ENCODE measurements around the gene PYCARD. TPM values are rescaled to one million over a fixed set of nuclear protein-coding genes. Genes with fewer than 3 reads are reported as not detected.

The PYCARD gene
- total and polyA plus RNA-seq, 2 experiments from 2014 or later = 9.4 to 16.1 TPM

- H3K9me3 ChIP-seq (ENCODE audit: low read depth) = no peaks in the 10 kb centered on the region
- no peak overlapping the region for H3K4me2 ChIP-seq
- no peaks in the 10 kb centered on the region for H3K4me1 ChIP-seq (ENCODE audit: insufficient read depth)
- H3K27ac ChIP-seq = no peak overlapping the region
- no peak for DNase-seq (ENCODE audit: low spot score)
- H3K4me3 ChIP-seq = no peak overlapping the region
- no peaks in the 10 kb centered on the region for H3K36me3 ChIP-seq (replicated peaks; ENCODE audit: insufficient read depth, low read depth)
- H3K27me3 ChIP-seq = peaks cover 6% of the 10 kb centered on the region
- H3K9me2 ChIP-seq (replicated peaks; ENCODE audit: insufficient read depth) = no peaks in the 10 kb centered on the region
- H2AFZ ChIP-seq = no peak overlapping the region
- WGBS (ENCODE audit: low lambda C conversion rate, missing lambda C conversion rate) = 68% methylated on average over 6 of the region's 6 CpGs
- no peaks in the 10 kb centered on the region for H4K20me1 ChIP-seq (ENCODE audit: insufficient read depth, poor library complexity, severe bottlenecking)
- no peak for TF ChIP-seq CTCF (IDR thresholded peaks at IDR 0.05; ENCODE audit: poor library complexity)
- no peak for TF ChIP-seq EZH2 (IDR thresholded peaks at IDR 0.05; ENCODE audit: borderline replicate concordance)
- TF ChIP-seq EZH2phosphoT487 (IDR thresholded peaks at IDR 0.05; ENCODE audit: low read depth, severe bottlenecking, unreplicated experiment) = no peak
- H3K79me2 ChIP-seq = no peaks in the 10 kb centered on the region
Measured at GRCh38 chr16:31242206-31242605, 39.6 kb upstream of the PYCARD start.

GRCh38 chr16:31238041-31238440 is 35.5 kb upstream of the PYCARD start:
- WGBS (ENCODE audit: low lambda C conversion rate, missing lambda C conversion rate) = 53% methylated on average over 4 of the region's 4 CpGs
- no peak for DNase-seq (ENCODE audit: low spot score)
- Histone ChIP-seq H3K27ac (no peak overlapping the region), H3K36me3 (replicated peaks; ENCODE audit: insufficient read depth, low read depth) (no peaks in the 10 kb centered on the region), H3K4me2 (no peak overlapping the region), H3K79me2 (no peaks in the 10 kb centered on the region), H3K4me3 (no peak overlapping the region), H3K4me1 (ENCODE audit: insufficient read depth) (no peaks in the 10 kb centered on the region), H3K9me2 (replicated peaks; ENCODE audit: insufficient read depth) (no peaks in the 10 kb centered on the region), H3K27me3 (no peaks in the 10 kb centered on the region), H3K9me3 (ENCODE audit: low read depth) (no peaks in the 10 kb centered on the region), H4K20me1 (ENCODE audit: insufficient read depth, poor library complexity, severe bottlenecking) (no peaks in the 10 kb centered on the region), H2AFZ (no peak overlapping the region)
- TF ChIP-seq CTCF (IDR thresholded peaks at IDR 0.05; ENCODE audit: poor library complexity) (no peak), EZH2phosphoT487 (IDR thresholded peaks at IDR 0.05; ENCODE audit: low read depth, severe bottlenecking, unreplicated experiment) (no peak), EZH2 (IDR thresholded peaks at IDR 0.05; ENCODE audit: borderline replicate concordance) (no peak)

DNA sequence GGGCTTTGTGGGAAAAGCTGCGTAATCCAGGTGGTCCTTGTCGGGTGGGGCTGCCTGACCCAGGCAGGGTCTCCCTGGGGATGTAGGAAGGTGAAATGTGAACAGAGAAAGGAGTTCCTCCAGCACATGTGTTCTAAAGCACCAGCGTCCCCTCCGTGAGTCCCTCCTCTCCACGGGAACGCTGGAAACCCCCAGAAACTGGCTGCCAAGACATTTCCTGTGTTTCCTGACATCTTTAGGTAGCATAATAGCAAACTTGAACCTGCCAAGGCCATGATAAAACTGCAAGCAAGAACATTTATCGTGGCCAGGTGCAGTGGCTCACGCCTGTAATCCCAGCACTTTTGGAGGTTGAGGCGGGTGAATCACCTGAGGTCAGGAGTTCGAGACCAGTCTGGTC is 26.9 kb upstream of the PYCARD start:
- Histone ChIP-seq H3K4me1 (ENCODE audit: insufficient read depth) (no peaks in the 10 kb centered on the region), H4K20me1 (ENCODE audit: insufficient read depth, poor library complexity, severe bottlenecking) (no peaks in the 10 kb centered on the region), H3K4me2 (peak overlapping the region; percentile 8), H3K9me2 (replicated peaks; ENCODE audit: insufficient read depth) (no peaks in the 10 kb centered on the region), H3K27me3 (no peaks in the 10 kb centered on the region), H3K36me3 (replicated peaks; ENCODE audit: insufficient read depth, low read depth) (no peaks in the 10 kb centered on the region), H3K9me3 (ENCODE audit: low read depth) (no peaks in the 10 kb centered on the region), H3K79me2 (no peaks in the 10 kb centered on the region), H3K27ac (no peak overlapping the region), H3K4me3 (no peak overlapping the region), H2AFZ (no peak overlapping the region)
- TF ChIP-seq EZH2 (IDR thresholded peaks at IDR 0.05; ENCODE audit: borderline replicate concordance) = no peak
- TF ChIP-seq CTCF (IDR thresholded peaks at IDR 0.05; ENCODE audit: poor library complexity) = no peak
- no peak for TF ChIP-seq EZH2phosphoT487 (IDR thresholded peaks at IDR 0.05; ENCODE audit: low read depth, severe bottlenecking, unreplicated experiment)
- WGBS (ENCODE audit: low lambda C conversion rate, missing lambda C conversion rate) = 79% methylated on average over 10 of the region's 10 CpGs
- DNase-seq (ENCODE audit: low spot score) = no peak

GRCh38 chr16:31228206-31228605 is 25.6 kb upstream of the PYCARD start:
- no peaks in the 10 kb centered on the region for H3K9me3 ChIP-seq (ENCODE audit: low read depth)
- H3K9me2 ChIP-seq (replicated peaks; ENCODE audit: insufficient read depth) = no peaks in the 10 kb centered on the region
- H3K27me3 ChIP-seq = no peaks in the 10 kb centered on the region
- no peak overlapping the region for H3K4me2 ChIP-seq
- no peak overlapping the region for H3K4me3 ChIP-seq
- no peaks in the 10 kb centered on the region for H4K20me1 ChIP-seq (ENCODE audit: insufficient read depth, poor library complexity, severe bottlenecking)
- TF ChIP-seq EZH2phosphoT487 (IDR thresholded peaks at IDR 0.05; ENCODE audit: low read depth, severe bottlenecking, unreplicated experiment) (no peak), EZH2 (IDR thresholded peaks at IDR 0.05; ENCODE audit: borderline replicate concordance) (no peak), CTCF (IDR thresholded peaks at IDR 0.05; ENCODE audit: poor library complexity) (no peak)
- H3K79me2 ChIP-seq = no peaks in the 10 kb centered on the region
- no peaks in the 10 kb centered on the region for H3K4me1 ChIP-seq (ENCODE audit: insufficient read depth)
- H2AFZ ChIP-seq = no peak overlapping the region
- no peaks in the 10 kb centered on the region for H3K36me3 ChIP-seq (replicated peaks; ENCODE audit: insufficient read depth, low read depth)
- H3K27ac ChIP-seq = no peak overlapping the region
- 94% methylated on average over 4 of the region's 4 CpGs for WGBS (ENCODE audit: low lambda C conversion rate, missing lambda C conversion rate)
- DNase-seq (ENCODE audit: low spot score) = no peak
